ENCODE measurements around the gene EDC3.
"Not testable (repeated sequence)": the region's sequence is repeated elsewhere in the genome, so short reads cannot be mapped to it uniquely, and the experiment has no call there.

The EDC3 gene

GRCh38 chr15:74653426-74654102 lies 42.3 kb downstream of the EDC3 start:
- no peak for DNase-seq (ENCODE audit: low read depth, low spot score)

- no peak for DNase-seq (ENCODE audit: low read depth, low spot score)
Measured at GRCh38 chr15:74651242-74651741, 44.5 kb downstream of the EDC3 start.

- no peak for DNase-seq (ENCODE audit: low read depth, low spot score)
Measured at GRCh38 chr15:74648051-74648842, 47.6 kb downstream of the EDC3 start.

GRCh38 chr15:74646480-74646879 lies 49.3 kb downstream of the EDC3 start:
- DNase-seq (ENCODE audit: low read depth, low spot score): no peak

- DNase-seq (ENCODE audit: low read depth, low spot score): no peak
Measured at GRCh38 chr15:74643665-74644204, 52.1 kb downstream of the EDC3 start.

- DNase-seq (ENCODE audit: low read depth, low spot score): no peak
Measured at GRCh38 chr15:74642734-74643664, 52.8 kb downstream of the EDC3 start.

GRCh38 chr15:74642348-74642733 lies 53.5 kb downstream of the EDC3 start:
- no peak for DNase-seq (ENCODE audit: low read depth, low spot score)

- DNase-seq (ENCODE audit: low read depth, low spot score): no peak
Measured at GRCh38 chr15:74641151-74641550, 54.7 kb downstream of the EDC3 start.

- DNase-seq (ENCODE audit: low read depth, low spot score): no peak
Measured at GRCh38 chr15:74636984-74637383, 58.8 kb downstream of the EDC3 start.

GRCh38 chr15:74635228-74635627 lies 60.6 kb downstream of the EDC3 start:
- DNase-seq (ENCODE audit: low read depth, low spot score): no peak

- DNase-seq (ENCODE audit: low read depth, low spot score): no peak
Measured at GRCh38 chr15:74633781-74634180, 62.0 kb downstream of the EDC3 start.

GRCh38 chr15:74632601-74633000 lies 63.2 kb downstream of the EDC3 start:
- DNase-seq (ENCODE audit: low read depth, low spot score): no peak

- DNase-seq (ENCODE audit: low read depth, low spot score): no peak
Measured at GRCh38 chr15:74631935-74632560, 63.8 kb downstream of the EDC3 start.

GRCh38 chr15:74631408-74631807 lies 64.4 kb downstream of the EDC3 start:
- DNase-seq (ENCODE audit: low read depth, low spot score): no peak

- DNase-seq (ENCODE audit: low read depth, low spot score): no peak
Measured at GRCh38 chr15:74631087-74631385, 64.8 kb downstream of the EDC3 start.

GRCh38 chr15:74630284-74631086 lies 65.3 kb downstream of the EDC3 start:
- DNase-seq (ENCODE audit: low read depth, low spot score): no peak

- DNase-seq (ENCODE audit: low read depth, low spot score): not testable (repeated sequence)
Measured at GRCh38 chr15:74629696-74630095, 66.1 kb downstream of the EDC3 start.

GRCh38 chr15:74628949-74629348 lies 66.9 kb downstream of the EDC3 start:
- no peak for DNase-seq (ENCODE audit: low read depth, low spot score)

GRCh38 chr15:74628199-74628598 lies 67.6 kb downstream of the EDC3 start:
- no peak for DNase-seq (ENCODE audit: low read depth, low spot score)

- DNase-seq (ENCODE audit: low read depth, low spot score): no peak
Measured at GRCh38 chr15:74627766-74628165, 68.1 kb downstream of the EDC3 start.
